GM12892 (cell line): ENCODE data around the gene CAMTA2.

Source experiments
- POLR2A ChIP-seq: IDR thresholded peaks from 2 replicates; pipeline ENCODE4 v1.6.1; 2011; ENCODE audit warnings: low read depth, low read length, control low read depth
- POLR2AphosphoS5 ChIP-seq: IDR thresholded peaks from 2 replicates; pipeline ENCODE4 v1.6.1; 2011; ENCODE audit warnings: low read depth, low read length, control low read depth

DNA sequence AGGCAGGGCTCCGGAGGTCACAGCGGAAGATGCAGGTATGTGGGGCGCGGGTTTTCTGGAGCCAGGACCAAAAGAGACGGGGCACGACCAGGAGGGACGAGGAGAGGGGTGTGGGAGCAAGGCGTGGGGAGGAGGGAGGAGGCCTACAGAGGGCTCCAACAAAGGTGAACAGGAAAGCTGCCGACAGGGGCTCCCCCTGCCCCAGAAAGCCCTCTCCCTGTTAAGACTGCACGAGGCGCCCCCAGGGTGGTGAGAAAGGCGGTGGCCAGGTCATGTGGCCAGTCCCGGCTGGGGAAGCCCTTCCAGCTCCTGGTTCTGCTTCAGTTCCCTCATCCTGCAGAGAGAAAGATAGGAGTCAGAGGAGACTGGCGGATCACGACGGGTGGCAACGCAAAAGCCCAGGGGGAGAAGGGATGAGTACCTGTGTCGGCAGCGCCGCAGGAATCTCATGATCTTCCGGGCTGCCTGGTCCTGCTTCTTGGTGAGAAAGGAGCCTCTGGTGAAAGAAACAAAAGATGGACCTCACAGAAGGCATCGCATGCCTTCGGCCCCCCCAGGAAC lies 18.9 kb downstream of the CAMTA2 start:
- TF ChIP-seq POLR2AphosphoS5 = no peak
- no peak for TF ChIP-seq POLR2A
